Ascending aorta (tissue), 2 donors: ENCODE data around the gene HIP1. TPM values are rescaled to one million over a fixed set of nuclear protein-coding genes. Genes with fewer than 3 reads are reported as not detected.
"Not testable (repeated sequence)": the region's sequence is repeated elsewhere in the genome, so short reads cannot be mapped to it uniquely, and the experiment has no call there.

ENCODE experiments used
- DNase-seq, 2 donors: peaks; one replicate each; pipeline ENCODE4 v3.0.0-alpha.2; 2019; ENCODE audit warnings: low spot score in 2 of 2
- H3K27ac ChIP-seq, 2 donors: fragments of 200-600 bp; sonication (generic); one replicate each; pipeline ENCODE4 v1.5.1; 2016 to 2017; ENCODE audit warnings: mild to moderate bottlenecking in 1 of 2
- H3K27me3 ChIP-seq: fragments of 200-600 bp; sonication (generic); one replicate; pipeline ENCODE4 v1.5.1; 2017
- H3K36me3 ChIP-seq, 2 donors: fragments of 200-600 bp; sonication (generic); one replicate each; pipeline ENCODE4 v1.5.1; 2016
- H3K4me1 ChIP-seq, 2 donors: fragments of 200-600 bp; sonication (generic); one replicate each; pipeline ENCODE4 v1.5.1; 2016 to 2017; ENCODE audit warnings: mild to moderate bottlenecking in 1 of 2
- H3K4me3 ChIP-seq, 2 donors: fragments of 200-600 bp; sonication (generic); one replicate each; pipeline ENCODE4 v1.5.1; 2016 to 2017; ENCODE audit warnings: mild to moderate bottlenecking in 1 of 2
- H3K9me3 ChIP-seq, 2 donors: fragments of 200-600 bp; sonication (generic); one replicate each; pipeline ENCODE4 v1.5.1; 2016
- intact Hi-C: fragments of 100-400 bp; cut with DNase I; formaldehyde crosslinking; loops from one replicate; pipeline ENCODE4 v1.15.1; 2023
- total RNA-seq: library from RNA; depleted of rRNA; stranded (reverse); fragments of >200 nt; gene quantifications from one replicate; pipeline ENCODE4 v1.1.0, GENCODE V29; 2016
- TF ChIP-seq, protein P1 (sequence below), 3 experiments: fragments of 200-600 bp in 2 of 3; fragments of 450-650 bp in 1 of 3; sonication (generic) in 2 of 3; IDR thresholded peaks; one replicate each; pipeline ENCODE4 v1.5.1; 2016 to 2019; ENCODE audit warnings: antibody characterized with exemption in 3 of 3, mild to moderate bottlenecking in 1 of 3, moderate library complexity in 1 of 3

The HIP1 gene
- total RNA-seq, 1 donor from 2014 or later, result 47.5 TPM

DNA sequence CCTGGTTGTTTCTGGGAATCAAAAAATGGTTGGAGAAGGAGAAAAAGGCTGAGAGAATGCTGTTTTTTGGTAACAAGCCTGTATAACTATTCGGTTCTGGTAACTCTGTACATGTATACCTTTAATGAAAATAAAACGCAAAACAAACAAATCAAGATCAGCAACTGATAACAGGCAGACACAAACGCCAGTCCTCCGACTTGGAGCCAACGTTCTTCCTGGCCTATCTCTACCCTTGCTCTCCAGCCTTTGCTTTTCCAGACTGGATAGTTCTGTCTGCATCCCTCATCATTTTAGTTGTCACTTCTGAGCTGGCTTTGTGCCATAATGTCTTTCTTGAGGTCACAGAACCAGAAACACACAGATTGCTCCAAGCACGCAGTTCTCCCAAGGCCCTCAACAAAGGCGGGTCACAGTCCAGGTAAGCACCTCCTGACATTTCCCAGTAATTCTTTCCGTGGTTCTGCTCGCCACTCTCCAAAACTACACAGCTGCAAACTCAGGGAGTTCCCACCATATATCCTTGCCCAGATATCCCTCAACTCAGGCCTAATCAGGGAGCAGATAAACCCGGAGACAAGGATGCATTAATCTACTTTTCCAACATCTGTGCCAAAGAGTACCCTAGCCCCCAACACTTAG, 20.2 kb downstream of the HIP1 start:
- DNase-seq, result no peak

DNA sequence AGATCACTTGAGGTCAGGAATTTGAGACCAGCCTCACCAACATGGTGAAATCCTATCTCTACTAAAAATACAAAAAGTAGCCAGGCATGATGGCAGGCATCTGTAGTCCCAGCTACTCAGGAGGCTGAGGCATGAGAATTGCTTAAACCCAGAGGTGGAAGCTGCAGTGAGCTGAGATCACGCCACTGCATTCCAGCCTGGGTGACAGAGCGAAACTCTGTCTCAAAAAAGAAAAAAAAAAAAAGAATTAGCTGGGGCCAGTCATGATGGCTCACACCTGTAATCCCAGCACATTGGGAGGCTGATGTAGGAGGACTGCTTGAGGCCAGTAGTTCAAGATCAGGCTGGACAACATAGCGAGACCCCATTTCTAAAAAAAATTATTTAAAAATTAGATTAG, 21.0 kb downstream of the HIP1 start:
- not testable (repeated sequence) for H3K9me3 ChIP-seq, H3K36me3 ChIP-seq, DNase-seq, H3K4me3 ChIP-seq, H3K27me3 ChIP-seq
- Histone ChIP-seq H3K4me1 (peaks cover 9 to 34% of the 10 kb centered on the region in 2 donors), H3K27ac (peak overlapping the region; percentile 94 to 97)
- intact Hi-C loops, result loop anchor here (10.0 kb wide), 1 partner anchor 247 kb away; no protein-coding TSS in a partner anchor

More for the DNA sequence above, 20.2 kb downstream of the HIP1 start:
- no peaks in the 10 kb centered on the region for H3K36me3 ChIP-seq
- no peaks in the 10 kb centered on the region for H3K9me3 ChIP-seq
- TF ChIP-seq, protein P1, sequence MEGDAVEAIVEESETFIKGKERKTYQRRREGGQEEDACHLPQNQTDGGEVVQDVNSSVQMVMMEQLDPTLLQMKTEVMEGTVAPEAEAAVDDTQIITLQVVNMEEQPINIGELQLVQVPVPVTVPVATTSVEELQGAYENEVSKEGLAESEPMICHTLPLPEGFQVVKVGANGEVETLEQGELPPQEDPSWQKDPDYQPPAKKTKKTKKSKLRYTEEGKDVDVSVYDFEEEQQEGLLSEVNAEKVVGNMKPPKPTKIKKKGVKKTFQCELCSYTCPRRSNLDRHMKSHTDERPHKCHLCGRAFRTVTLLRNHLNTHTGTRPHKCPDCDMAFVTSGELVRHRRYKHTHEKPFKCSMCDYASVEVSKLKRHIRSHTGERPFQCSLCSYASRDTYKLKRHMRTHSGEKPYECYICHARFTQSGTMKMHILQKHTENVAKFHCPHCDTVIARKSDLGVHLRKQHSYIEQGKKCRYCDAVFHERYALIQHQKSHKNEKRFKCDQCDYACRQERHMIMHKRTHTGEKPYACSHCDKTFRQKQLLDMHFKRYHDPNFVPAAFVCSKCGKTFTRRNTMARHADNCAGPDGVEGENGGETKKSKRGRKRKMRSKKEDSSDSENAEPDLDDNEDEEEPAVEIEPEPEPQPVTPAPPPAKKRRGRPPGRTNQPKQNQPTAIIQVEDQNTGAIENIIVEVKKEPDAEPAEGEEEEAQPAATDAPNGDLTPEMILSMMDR (IDR thresholded peaks at IDR 0.05), result no peak
- no peaks in the 10 kb centered on the region for H3K27me3 ChIP-seq
- H3K4me1 ChIP-seq, result peaks cover 3 to 26% of the 10 kb centered on the region in 2 donors
- H3K27ac ChIP-seq, result peak overlapping the region; percentile 94 to 97
- no peak overlapping the region for H3K4me3 ChIP-seq
- intact Hi-C loops, result loop anchor here (10.0 kb wide), 1 partner anchor 246 kb away; no protein-coding TSS in a partner anchor

DNA sequence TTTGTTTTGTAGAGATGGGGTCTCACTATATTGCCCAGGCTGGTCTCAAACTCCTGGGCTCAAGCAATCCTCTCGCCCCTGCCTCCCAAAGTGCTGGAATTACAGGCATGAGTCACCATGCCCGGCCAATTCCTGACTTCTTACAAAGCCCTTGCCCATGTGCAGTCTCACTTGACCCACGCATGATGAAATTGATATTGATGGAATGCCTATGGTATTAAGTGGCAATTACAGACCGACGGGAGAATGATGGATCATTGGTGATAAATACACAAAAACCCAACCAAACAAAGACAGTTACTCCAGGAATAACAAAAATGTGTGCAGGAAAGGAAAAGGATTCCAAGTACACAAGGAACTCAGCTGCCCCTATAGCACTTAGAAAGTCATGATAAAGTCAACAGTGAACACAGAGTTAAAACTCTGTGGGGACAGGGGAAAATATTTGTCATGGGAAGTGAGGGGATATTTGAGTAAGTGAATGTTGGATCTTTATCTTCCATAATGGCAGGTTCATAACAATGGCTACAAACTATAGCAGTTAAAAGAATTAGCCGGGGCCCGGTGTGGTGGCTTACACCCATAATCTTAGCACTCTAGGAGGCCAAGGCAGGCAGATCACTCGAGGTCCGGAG, 21.6 kb downstream of the HIP1 start:
- Histone ChIP-seq H3K27ac (peak overlapping the region; percentile 94 to 97), H3K4me1 (peaks cover 9 to 38% of the 10 kb centered on the region in 2 donors), H3K36me3 (no peaks in the 10 kb centered on the region), H3K27me3 (no peaks in the 10 kb centered on the region), H3K4me3 (no peak overlapping the region), H3K9me3 (no peaks in the 10 kb centered on the region)
- intact Hi-C loops, result loop anchor here (10.0 kb wide), 1 partner anchor 248 kb away; no protein-coding TSS in a partner anchor
- peak in 1 of 2 donors; percentile 83 for DNase-seq
- TF ChIP-seq, protein P1 (IDR thresholded peaks at IDR 0.05), result no peak

DNA sequence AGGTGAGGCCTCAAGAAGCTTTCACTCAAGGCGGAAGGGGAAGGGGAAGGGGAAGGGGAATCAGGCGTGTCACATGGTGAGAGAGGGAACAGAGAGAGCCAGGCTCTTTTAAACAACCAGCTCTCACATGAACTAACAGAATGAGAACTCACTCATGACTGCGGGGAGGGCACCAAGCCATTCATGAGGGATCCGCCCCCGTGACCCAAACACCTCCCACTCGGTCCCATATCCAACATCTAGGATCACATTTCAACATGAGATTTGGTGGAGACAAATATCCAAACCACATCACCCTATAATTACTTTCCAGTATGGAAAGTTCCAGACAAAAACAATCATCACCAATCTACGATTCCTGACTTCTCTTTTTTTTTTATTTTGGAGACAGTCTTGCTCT, 22.9 kb downstream of the HIP1 start:
- H3K27ac ChIP-seq, result peak overlapping the region; percentile 94 to 97
- H3K9me3 ChIP-seq, result no peaks in the 10 kb centered on the region
- no peaks in the 10 kb centered on the region for H3K27me3 ChIP-seq
- no peak overlapping the region for H3K4me3 ChIP-seq
- H3K36me3 ChIP-seq, result no peaks in the 10 kb centered on the region
- TF ChIP-seq, protein P1 (IDR thresholded peaks at IDR 0.05), result no peak
- DNase-seq, result peak in 1 of 2 donors; percentile 80
- intact Hi-C loops, result loop anchor here (10.0 kb wide), 1 partner anchor 249 kb away; no protein-coding TSS in a partner anchor
- H3K4me1 ChIP-seq, result peaks cover 9 to 49% of the 10 kb centered on the region in 2 donors

DNA sequence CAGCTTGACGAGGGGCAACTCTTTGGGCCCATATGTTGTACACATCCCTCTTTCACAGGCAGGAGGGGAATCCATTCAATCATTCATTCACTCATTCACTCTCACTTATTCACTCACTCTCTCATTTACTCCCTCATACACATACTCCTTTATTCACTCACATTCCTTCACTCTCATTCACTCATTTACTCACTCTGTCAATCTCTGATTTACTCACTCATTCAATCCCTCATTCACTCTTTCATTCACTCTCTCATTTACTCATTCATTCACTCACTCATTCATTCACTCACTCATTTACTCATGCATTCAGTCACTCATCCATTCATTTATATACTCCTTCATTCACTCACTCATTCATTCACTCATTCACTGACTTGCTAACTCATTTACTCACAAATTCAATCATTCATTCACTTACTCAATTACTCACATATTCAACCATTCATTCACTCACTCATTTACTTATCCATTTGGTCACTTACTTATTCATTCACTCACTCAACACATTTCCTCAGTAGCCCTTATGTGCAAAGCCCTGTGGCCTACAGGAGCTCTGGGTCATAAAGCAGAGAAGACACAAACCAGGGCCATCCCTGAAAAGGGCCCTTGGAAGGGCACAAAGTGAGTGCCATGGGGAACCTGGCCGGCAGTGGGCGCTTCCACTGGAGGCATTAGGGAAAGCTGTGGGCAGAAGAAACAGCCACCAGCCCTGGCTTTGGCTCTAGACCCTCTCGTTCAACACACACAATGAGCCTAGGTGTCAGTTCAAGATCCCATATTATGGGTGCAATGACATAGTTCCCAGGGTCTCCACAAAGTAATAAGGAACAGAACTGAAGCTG, 26.0 kb downstream of the HIP1 start:
- TF ChIP-seq, protein P1 (IDR thresholded peaks at IDR 0.05), result no peak
- intact Hi-C loops, result loop anchor here (1.0 to 10.0 kb wide), 3 partner anchors 27 to 252 kb away; no protein-coding TSS in a partner anchor
- Histone ChIP-seq H3K27ac (peak overlapping the region; percentile 94 to 97), H3K4me3 (peak overlapping the region; percentile 9 to 25), H3K36me3 (no peaks in the 10 kb centered on the region), H3K4me1 (peaks cover 9 to 52% of the 10 kb centered on the region in 2 donors), H3K27me3 (no peaks in the 10 kb centered on the region), H3K9me3 (peaks cover 8 to 12% of the 10 kb centered on the region in 2 donors)
- DNase-seq, result no peak
